SK-N-SH (cell line): ENCODE measurements around the gene CHERP. TPM values are rescaled to one million over a fixed set of nuclear protein-coding genes. Genes with fewer than 3 reads are reported as not detected.

ENCODE experiments used
- CTCF ChIA-PET: fragments of 300-600, 350-600 bp; formaldehyde crosslinking; extraction: SDS; loops from one replicate; lab custom pipeline; 2021; lab: Yijun Ruan, JAX
- POLR2A ChIA-PET: fragments of 350-600 bp; sonication (Branson Sonifier 250); formaldehyde crosslinking; extraction: SDS; loops from one replicate; lab custom pipeline; 2020; ENCODE audit warnings: antibody characterized with exemption, inconsistent platforms; lab: Yijun Ruan, JAX
- DNase-seq: peaks from one replicate; pipeline ENCODE4 v3.0.0; 2012
- H2AFZ ChIP-seq: fragments of 200-600 bp; sonication (generic); 2 replicates; pipeline ENCODE4 v1.8.1; 2016; ENCODE audit warnings: antibody characterized with exemption, mild to moderate bottlenecking, low read depth
- H3F3A ChIP-seq: fragments of 200-600 bp; sonication (generic); replicated peaks from 2 replicates; pipeline ENCODE3; 2016; ENCODE audit warnings: antibody characterized with exemption, mild to moderate bottlenecking; ENCODE audit not compliant: insufficient read depth
- H3K27ac ChIP-seq, 2 experiments: fragments of 200-500 bp in 1 of 2; fragments of 200-600 bp in 1 of 2; sonication (Bioruptor generic) in 1 of 2; sonication (generic), shearing (Covaris generic) in 1 of 2; 2 replicates each; pipeline versions ENCODE4 v1.5.1 to v1.6.1; 2014 to 2016; ENCODE audit warnings: low read depth in 2 of 2, inconsistent platforms in 1 of 2, low read length in 1 of 2, mild to moderate bottlenecking in 1 of 2, mixed read lengths in 1 of 2
- H3K27me3 ChIP-seq: fragments of 200-600 bp; sonication (generic), shearing (Covaris generic); 2 replicates; pipeline ENCODE4 v1.6.1; 2016; ENCODE audit warnings: mixed run types; ENCODE audit not compliant: insufficient read depth
- H3K36me3 ChIP-seq, 2 experiments: fragments of 200-500 bp in 1 of 2; fragments of 200-600 bp in 1 of 2; sonication (Bioruptor generic) in 1 of 2; sonication (generic) in 1 of 2; replicated peaks in 1 of 2; 2 replicates each; pipeline versions ENCODE3 to v1.5.1; 2014 to 2016; ENCODE audit warnings: low read length in 1 of 2, mild to moderate bottlenecking in 1 of 2; ENCODE audit not compliant: insufficient read depth in 2 of 2, control insufficient read depth in 1 of 2
- H3K4me1 ChIP-seq, 2 experiments: fragments of 200-500 bp in 1 of 2; fragments of 200-600 bp in 1 of 2; sonication (Bioruptor generic) in 1 of 2; sonication (generic), shearing (Covaris generic) in 1 of 2; 2 replicates each; pipeline versions ENCODE4 v1.5.1 to v1.6.1; 2014 to 2016; ENCODE audit warnings: low read depth in 1 of 2, low read length in 1 of 2, mixed run types in 1 of 2; ENCODE audit not compliant: insufficient read depth in 2 of 2, control insufficient read depth in 1 of 2
- H3K4me2 ChIP-seq: fragments of 200-600 bp; sonication (generic), shearing (Covaris generic); 2 replicates; pipeline ENCODE4 v1.6.1; 2017; ENCODE audit warnings: mixed run types
- H3K4me3 ChIP-seq, 2 experiments: fragments of 200-500 bp in 1 of 2; fragments of 200-600 bp in 1 of 2; sonication (Bioruptor generic) in 1 of 2; sonication (generic), shearing (Covaris generic) in 1 of 2; 2 replicates each; pipeline versions ENCODE4 v1.5.1 to v1.8.1; 2014 to 2016; ENCODE audit warnings: low read depth in 2 of 2, inconsistent platforms in 1 of 2, low read length in 1 of 2, mild to moderate bottlenecking in 1 of 2, mixed read lengths in 1 of 2, moderate library complexity in 1 of 2
- H3K79me2 ChIP-seq: fragments of 200-600 bp; sonication (generic); 2 replicates; pipeline ENCODE4 v1.8.1; 2017; ENCODE audit warnings: mild to moderate bottlenecking; ENCODE audit not compliant: insufficient read depth
- H3K9ac ChIP-seq: fragments of 200-600 bp; sonication (generic); 2 replicates; pipeline ENCODE4 v1.6.1; 2017; ENCODE audit warnings: mixed run types
- H3K9me2 ChIP-seq: fragments of 200-600 bp; sonication (generic); 2 replicates; pipeline ENCODE4 v1.6.1; 2017; ENCODE audit warnings: mixed run types
- H3K9me3 ChIP-seq: fragments of 200-600 bp; sonication (generic); 2 replicates; pipeline ENCODE4 v1.6.1; 2017; ENCODE audit warnings: mixed run types, mild to moderate bottlenecking, moderate library complexity
- H4K20me1 ChIP-seq: fragments of 200-600 bp; sonication (generic); 2 replicates; pipeline ENCODE4 v1.6.1; 2017; ENCODE audit warnings: mild to moderate bottlenecking, mixed run types; ENCODE audit not compliant: insufficient read depth
- CHD2 ChIP-seq: fragments of 150-350 bp; IDR thresholded peaks from 2 replicates; pipeline ENCODE4 v1.6.1; 2018; ENCODE audit warnings: low read length; ENCODE audit not compliant: partially characterized antibody
- EZH2phosphoT487 ChIP-seq: fragments of 200-600 bp; sonication (generic); IDR thresholded peaks from 2 replicates; pipeline ENCODE4 v1.6.1; 2017; ENCODE audit warnings: low read depth, mixed run types, mild to moderate bottlenecking, antibody characterized with exemption, moderate library complexity, borderline replicate concordance
- FOSL2 ChIP-seq: IDR thresholded peaks from 2 replicates; pipeline ENCODE4 v1.4.0; 2012; ENCODE audit warnings: low read depth, mild to moderate bottlenecking, moderate library complexity, borderline replicate concordance
- FOXJ3 ChIP-seq: sonication (generic); formaldehyde crosslinking; IDR thresholded peaks from 2 replicates; pipeline ENCODE4 v1.5.1; 2020; ENCODE audit warnings: mild to moderate bottlenecking, missing genetic modification reagents
- MEF2A ChIP-seq: IDR thresholded peaks from 2 replicates; pipeline ENCODE4 v1.4.0; 2012; ENCODE audit warnings: low read depth, borderline replicate concordance
- MXI1 ChIP-seq: IDR thresholded peaks from 2 replicates; pipeline ENCODE4 v1.6.1; 2012; ENCODE audit warnings: mild to moderate bottlenecking, low read depth, low read length, improper control_type of control experiment
- NFIC ChIP-seq: IDR thresholded peaks from 2 replicates; pipeline ENCODE4 v1.4.0; 2012; ENCODE audit warnings: borderline replicate concordance
- NRF1 ChIP-seq: IDR thresholded peaks from 2 replicates; pipeline ENCODE4 v1.6.1; 2012; ENCODE audit warnings: low read depth, mild to moderate bottlenecking, low read length
- RCOR1 ChIP-seq: fragments of 150-350 bp; IDR thresholded peaks from 2 replicates; pipeline ENCODE4 v1.6.1; 2017; ENCODE audit warnings: antibody characterized with exemption, low read length
- RFX5 ChIP-seq: IDR thresholded peaks from 2 replicates; pipeline ENCODE4 v1.6.1; 2012; ENCODE audit warnings: mild to moderate bottlenecking, improper control_type of control experiment, low read length
- SIN3A ChIP-seq: IDR thresholded peaks from 2 replicates; pipeline ENCODE4 v1.6.1; 2012; ENCODE audit warnings: low read depth, mild to moderate bottlenecking, low read length, moderate library complexity, borderline replicate concordance
- SMC3 ChIP-seq: IDR thresholded peaks from 2 replicates; pipeline ENCODE4 v1.6.1; 2012; ENCODE audit warnings: low read depth, low read length, improper control_type of control experiment
- TCF12 ChIP-seq: IDR thresholded peaks from 2 replicates; pipeline ENCODE4 v1.4.0; 2012
- TEAD4 ChIP-seq: IDR thresholded peaks from 2 replicates; pipeline ENCODE4 v1.4.0; 2012; ENCODE audit warnings: mild to moderate bottlenecking, borderline replicate concordance; ENCODE audit not compliant: insufficient read depth
- USF2 ChIP-seq: fragments of 150-350 bp; IDR thresholded peaks from 2 replicates; pipeline ENCODE4 v1.6.1; 2017; ENCODE audit warnings: antibody characterized with exemption, low read length, low read depth, borderline replicate concordance
- YY1 ChIP-seq: IDR thresholded peaks from 2 replicates; pipeline ENCODE4 v1.4.0; 2012; ENCODE audit warnings: low read depth, mild to moderate bottlenecking
- WGBS: methylation state at CpG from one replicate; pipeline ENCODE4 v1.1.6; 2017; ENCODE audit warnings: low lambda C conversion rate; 5-methylcytosine and 5-hydroxymethylcytosine counted together
- polyA plus RNA-seq, 3 experiments: library from polyadenylated mRNA; depleted of rRNA; stranded (reverse); fragments of >200 nt; gene quantifications; 2 replicates each; pipeline ENCODE4 v1.2.3, GENCODE V29; 2012
- TF ChIP-seq, protein P1 (sequence below): IDR thresholded peaks from 2 replicates; pipeline ENCODE4 v1.4.0; 2012; ENCODE audit warnings: low read depth, borderline replicate concordance
- TF ChIP-seq, protein P2 (sequence below): IDR thresholded peaks from 2 replicates; pipeline ENCODE4 v1.6.1; 2012; ENCODE audit warnings: mild to moderate bottlenecking, low read depth, low read length, moderate library complexity

Gene CHERP
- polyA plus RNA-seq, 1 of the 3 experiments (the other 2 are of a cell fraction): 16.8 TPM

DNA sequence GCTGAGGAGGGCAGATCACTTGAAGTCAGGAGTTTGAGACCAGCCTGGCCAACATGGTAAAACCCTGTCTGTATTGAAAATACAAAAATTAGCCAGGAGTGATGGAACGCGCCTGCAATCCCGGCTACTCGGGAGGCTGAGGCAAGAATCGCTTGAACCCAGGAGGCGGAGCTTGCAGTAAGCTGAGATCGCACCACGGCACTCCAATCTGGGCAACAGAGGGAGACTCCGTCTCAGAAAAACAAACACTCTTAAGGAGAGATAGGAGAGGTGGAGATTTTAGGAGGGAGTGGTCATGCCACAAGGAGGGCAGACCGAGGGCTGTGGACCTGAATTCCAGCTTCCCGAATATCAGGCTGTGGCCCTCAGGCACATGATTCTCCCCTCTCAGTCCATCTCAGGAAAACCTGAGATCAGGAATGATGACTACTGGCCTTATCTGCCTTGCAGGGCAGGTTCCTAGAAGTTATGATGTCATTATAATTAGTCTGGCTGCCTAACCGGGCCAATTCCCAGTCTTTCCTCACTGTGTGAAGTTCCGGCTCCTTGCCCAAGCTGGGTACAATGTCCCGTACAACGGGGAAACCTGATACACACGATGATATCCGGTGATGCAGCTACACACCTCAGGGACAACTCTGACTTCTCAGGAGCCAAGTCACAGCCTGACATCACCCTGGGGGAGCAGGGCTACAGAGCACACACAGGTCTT lies 27.5 kb upstream of the CHERP start:
- peaks cover 76% of the 10 kb centered on the region for H3K79me2 ChIP-seq
- ChIA-PET POLR2A (no interaction called here), CTCF (interaction anchor here (0.6 kb wide), 1 partner anchor 113 kb away, joined by 3 read pairs; no protein-coding TSS in a partner anchor)
- no peaks in the 10 kb centered on the region for H3K9me3 ChIP-seq
- H3K36me3 ChIP-seq: peaks cover 28 to 29% of the 10 kb centered on the region in 2 experiments
- no peak for TF ChIP-seq RCOR1
- no peak for TF ChIP-seq FOXJ3
- no peak for TF ChIP-seq TCF12
- TF ChIP-seq NFIC: no peak
- TF ChIP-seq SIN3A: no peak
- TF ChIP-seq YY1: no peak
- no peak for TF ChIP-seq CHD2
- TF ChIP-seq EZH2phosphoT487: no peak
- TF ChIP-seq, protein P1, sequence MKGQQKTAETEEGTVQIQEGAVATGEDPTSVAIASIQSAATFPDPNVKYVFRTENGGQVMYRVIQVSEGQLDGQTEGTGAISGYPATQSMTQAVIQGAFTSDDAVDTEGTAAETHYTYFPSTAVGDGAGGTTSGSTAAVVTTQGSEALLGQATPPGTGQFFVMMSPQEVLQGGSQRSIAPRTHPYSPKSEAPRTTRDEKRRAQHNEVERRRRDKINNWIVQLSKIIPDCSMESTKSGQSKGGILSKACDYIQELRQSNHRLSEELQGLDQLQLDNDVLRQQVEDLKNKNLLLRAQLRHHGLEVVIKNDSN: no peak
- no peak for TF ChIP-seq NRF1
- no peaks in the 10 kb centered on the region for H3F3A ChIP-seq
- no peak overlapping the region for H2AFZ ChIP-seq
- no peak overlapping the region for H3K4me2 ChIP-seq
- H4K20me1 ChIP-seq: peaks cover 13% of the 10 kb centered on the region; the same call in 1 of the 2 replicates
- 94% methylated on average over 17 of the region's 17 CpGs for WGBS
- H3K27ac ChIP-seq: no peak overlapping the region
- no peak for DNase-seq
- no peaks in the 10 kb centered on the region for H3K27me3 ChIP-seq
- H3K4me3 ChIP-seq: no peak overlapping the region
- peaks cover 10 to 28% of the 10 kb centered on the region in 2 experiments; a peak in 3 of 4 replicates for H3K4me1 ChIP-seq
- no peak overlapping the region for H3K9ac ChIP-seq
- no peaks in the 10 kb centered on the region for H3K9me2 ChIP-seq

GRCh38 chr19:16566702-16567101 lies 24.5 kb upstream of the CHERP start:
- H3K27me3 ChIP-seq: no peaks in the 10 kb centered on the region
- no peak overlapping the region for H3K27ac ChIP-seq
- no peak overlapping the region for H2AFZ ChIP-seq
- no peak overlapping the region for H3K4me2 ChIP-seq
- H3K9me2 ChIP-seq: no peaks in the 10 kb centered on the region
- H3F3A ChIP-seq: no peaks in the 10 kb centered on the region
- H4K20me1 ChIP-seq: no peaks in the 10 kb centered on the region
- H3K79me2 ChIP-seq: peaks cover 49% of the 10 kb centered on the region
- no peak for DNase-seq
- H3K36me3 ChIP-seq: peaks cover 35 to 37% of the 10 kb centered on the region in 2 experiments
- no peaks in the 10 kb centered on the region for H3K9me3 ChIP-seq
- ChIA-PET POLR2A (no interaction called here), CTCF (no interaction called here)
- peaks cover 0 to 10% of the 10 kb centered on the region in 2 experiments; a peak in 1 of 4 replicates for H3K4me1 ChIP-seq
- WGBS: 88% methylated on average over 5 of the region's 5 CpGs
- H3K9ac ChIP-seq: no peak overlapping the region
- H3K4me3 ChIP-seq: no peak overlapping the region
- TF ChIP-seq MEF2A: no peak
- TF ChIP-seq MXI1: no peak
- TF ChIP-seq FOSL2: no peak
- TF ChIP-seq RFX5: no peak
- TF ChIP-seq, protein P2, sequence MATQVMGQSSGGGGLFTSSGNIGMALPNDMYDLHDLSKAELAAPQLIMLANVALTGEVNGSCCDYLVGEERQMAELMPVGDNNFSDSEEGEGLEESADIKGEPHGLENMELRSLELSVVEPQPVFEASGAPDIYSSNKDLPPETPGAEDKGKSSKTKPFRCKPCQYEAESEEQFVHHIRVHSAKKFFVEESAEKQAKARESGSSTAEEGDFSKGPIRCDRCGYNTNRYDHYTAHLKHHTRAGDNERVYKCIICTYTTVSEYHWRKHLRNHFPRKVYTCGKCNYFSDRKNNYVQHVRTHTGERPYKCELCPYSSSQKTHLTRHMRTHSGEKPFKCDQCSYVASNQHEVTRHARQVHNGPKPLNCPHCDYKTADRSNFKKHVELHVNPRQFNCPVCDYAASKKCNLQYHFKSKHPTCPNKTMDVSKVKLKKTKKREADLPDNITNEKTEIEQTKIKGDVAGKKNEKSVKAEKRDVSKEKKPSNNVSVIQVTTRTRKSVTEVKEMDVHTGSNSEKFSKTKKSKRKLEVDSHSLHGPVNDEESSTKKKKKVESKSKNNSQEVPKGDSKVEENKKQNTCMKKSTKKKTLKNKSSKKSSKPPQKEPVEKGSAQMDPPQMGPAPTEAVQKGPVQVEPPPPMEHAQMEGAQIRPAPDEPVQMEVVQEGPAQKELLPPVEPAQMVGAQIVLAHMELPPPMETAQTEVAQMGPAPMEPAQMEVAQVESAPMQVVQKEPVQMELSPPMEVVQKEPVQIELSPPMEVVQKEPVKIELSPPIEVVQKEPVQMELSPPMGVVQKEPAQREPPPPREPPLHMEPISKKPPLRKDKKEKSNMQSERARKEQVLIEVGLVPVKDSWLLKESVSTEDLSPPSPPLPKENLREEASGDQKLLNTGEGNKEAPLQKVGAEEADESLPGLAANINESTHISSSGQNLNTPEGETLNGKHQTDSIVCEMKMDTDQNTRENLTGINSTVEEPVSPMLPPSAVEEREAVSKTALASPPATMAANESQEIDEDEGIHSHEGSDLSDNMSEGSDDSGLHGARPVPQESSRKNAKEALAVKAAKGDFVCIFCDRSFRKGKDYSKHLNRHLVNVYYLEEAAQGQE: no peak
- TF ChIP-seq NRF1: no peak
- TF ChIP-seq RCOR1: no peak
- TF ChIP-seq USF2: no peak
- TF ChIP-seq SMC3: no peak
- TF ChIP-seq TEAD4: no peak
- TF ChIP-seq, all 33 proteins: peak for 0
